ENCODE measurements around the gene TEX44.

DNA sequence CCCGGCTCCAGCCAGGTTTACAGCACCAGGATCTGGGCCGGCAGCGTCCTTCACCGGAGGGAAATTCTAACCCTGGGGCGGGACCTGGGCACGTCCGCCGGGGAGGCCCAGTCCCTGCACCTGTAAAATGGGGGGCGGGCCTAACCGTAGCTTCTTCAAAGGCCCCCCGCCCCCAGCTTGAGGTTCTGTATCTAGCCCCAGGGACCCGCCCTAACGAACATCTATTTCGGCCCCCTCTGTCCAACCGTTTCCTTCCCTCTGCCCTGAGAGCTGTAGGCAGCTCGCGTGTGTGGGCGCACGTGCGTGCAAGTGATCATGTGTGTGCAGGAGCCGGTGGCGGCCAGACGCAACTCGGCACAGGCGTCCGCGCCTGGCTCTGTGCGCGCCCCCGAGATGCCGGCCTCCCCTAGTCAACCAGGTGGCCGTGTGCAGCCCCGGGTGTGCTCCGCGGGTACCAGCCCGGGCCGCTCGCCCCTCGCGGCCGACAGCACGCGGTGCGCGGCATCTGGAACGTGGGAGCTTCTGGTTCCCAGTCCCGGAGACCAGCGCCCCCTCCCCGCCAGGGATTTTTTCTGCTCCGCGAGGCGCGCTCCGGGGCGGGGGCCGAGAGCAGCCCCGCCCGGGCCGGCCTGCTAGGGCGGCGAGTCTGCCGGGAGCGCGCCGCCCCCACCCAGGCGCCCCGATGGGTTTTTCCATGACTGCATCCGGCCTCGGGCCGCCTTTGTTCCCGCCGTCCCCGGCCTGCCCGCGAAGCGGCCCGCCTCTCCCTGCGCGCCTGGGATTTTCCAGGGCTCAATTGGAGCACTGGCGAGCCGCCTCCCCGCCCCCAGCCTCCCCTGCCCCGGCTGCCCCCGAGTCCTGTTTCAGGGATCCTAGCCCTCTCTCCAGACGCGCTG is 21.2 kb downstream of the TEX44 start:
- TF ChIP-seq, protein P1, sequence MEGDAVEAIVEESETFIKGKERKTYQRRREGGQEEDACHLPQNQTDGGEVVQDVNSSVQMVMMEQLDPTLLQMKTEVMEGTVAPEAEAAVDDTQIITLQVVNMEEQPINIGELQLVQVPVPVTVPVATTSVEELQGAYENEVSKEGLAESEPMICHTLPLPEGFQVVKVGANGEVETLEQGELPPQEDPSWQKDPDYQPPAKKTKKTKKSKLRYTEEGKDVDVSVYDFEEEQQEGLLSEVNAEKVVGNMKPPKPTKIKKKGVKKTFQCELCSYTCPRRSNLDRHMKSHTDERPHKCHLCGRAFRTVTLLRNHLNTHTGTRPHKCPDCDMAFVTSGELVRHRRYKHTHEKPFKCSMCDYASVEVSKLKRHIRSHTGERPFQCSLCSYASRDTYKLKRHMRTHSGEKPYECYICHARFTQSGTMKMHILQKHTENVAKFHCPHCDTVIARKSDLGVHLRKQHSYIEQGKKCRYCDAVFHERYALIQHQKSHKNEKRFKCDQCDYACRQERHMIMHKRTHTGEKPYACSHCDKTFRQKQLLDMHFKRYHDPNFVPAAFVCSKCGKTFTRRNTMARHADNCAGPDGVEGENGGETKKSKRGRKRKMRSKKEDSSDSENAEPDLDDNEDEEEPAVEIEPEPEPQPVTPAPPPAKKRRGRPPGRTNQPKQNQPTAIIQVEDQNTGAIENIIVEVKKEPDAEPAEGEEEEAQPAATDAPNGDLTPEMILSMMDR (IDR thresholded peaks at IDR 0.05; ENCODE audit: low read length) = peak; percentile 23; the same call in 1 of the 2 replicates
- no peak for TF ChIP-seq EZH2 (IDR thresholded peaks at IDR 0.05; ENCODE audit: borderline replicate concordance, low read length)
